GM12878 (cell line): Measurements from ENCODE around the gene STK38. TPM values are rescaled to one million over a fixed set of nuclear protein-coding genes. Genes with fewer than 3 reads are reported as not detected.
A peak's percentile ranks its signal among the peaks of the same experiment; 100 is the strongest.

ENCODE experiments used
- BACH1 ChIP-seq: fragments of 450-650 bp; IDR thresholded peaks from 2 replicates; pipeline ENCODE4 v1.6.1; 2017; ENCODE audit warnings: mild to moderate bottlenecking, borderline replicate concordance
- BCL3 ChIP-seq: IDR thresholded peaks from 2 replicates; pipeline ENCODE4 v1.6.1; 2011; ENCODE audit warnings: borderline replicate concordance, low read depth, mild to moderate bottlenecking, moderate library complexity, low read length; ENCODE audit not compliant: insufficient read depth, poor library complexity, severe bottlenecking
- CBX3 ChIP-seq: fragments of 200-600 bp; sonication (generic); IDR thresholded peaks from 2 replicates; pipeline ENCODE4 v1.6.1; 2016; ENCODE audit warnings: low read depth, borderline replicate concordance
- CTCF ChIP-seq, 3 experiments: IDR thresholded peaks in 2 of 3; conservative IDR thresholded peaks in 1 of 3; 2 replicates each; pipeline ENCODE4 v1.5.1; 2011; ENCODE audit warnings: low read depth in 3 of 3, low read length in 3 of 3, mild to moderate bottlenecking in 3 of 3, control low read depth in 2 of 3, moderate library complexity in 2 of 3, inconsistent platforms in 1 of 3, mixed read lengths in 1 of 3; ENCODE audit not compliant: control insufficient read depth in 2 of 3, insufficient read depth in 1 of 3; ENCODE audit errors: extremely low read depth in 1 of 3
- IKZF1 ChIP-seq: fragments of 450-650 bp; conservative IDR thresholded peaks from 2 replicates; pipeline ENCODE4 v1.6.1; 2017; ENCODE audit warnings: antibody characterized with exemption, mild to moderate bottlenecking
- MYB ChIP-seq: fragments of 150-350 bp; IDR thresholded peaks from 2 replicates; pipeline ENCODE4 v1.6.1; 2014; ENCODE audit warnings: mild to moderate bottlenecking, low read depth, low read length, borderline replicate concordance
- NFYB ChIP-seq: IDR thresholded peaks from 2 replicates; pipeline ENCODE4 v1.6.1; 2011; ENCODE audit warnings: low read depth, mild to moderate bottlenecking, low read length, improper control_type of control experiment, moderate library complexity; ENCODE audit not compliant: insufficient read depth
- NR2C2 ChIP-seq: IDR thresholded peaks from 2 replicates; pipeline ENCODE4 v1.6.1; 2011; ENCODE audit warnings: borderline replicate concordance, low read depth; ENCODE audit not compliant: control insufficient read depth, insufficient read length
- NRF1 ChIP-seq: conservative IDR thresholded peaks from 2 replicates; pipeline ENCODE4 v1.6.1; 2011; ENCODE audit warnings: mild to moderate bottlenecking, low read depth, low read length, improper control_type of control experiment
- PBX3 ChIP-seq: IDR thresholded peaks from 2 replicates; pipeline ENCODE4 v1.6.1; 2011; ENCODE audit warnings: mild to moderate bottlenecking, low read depth, low read length, moderate library complexity; ENCODE audit not compliant: insufficient replicate concordance
- PML ChIP-seq: IDR thresholded peaks from 2 replicates; pipeline ENCODE4 v1.6.1; 2012; ENCODE audit warnings: low read length, inconsistent platforms
- POU2F2 ChIP-seq: IDR thresholded peaks from 3 replicates; pipeline ENCODE4 v1.6.1; 2011; ENCODE audit warnings: low read depth, mild to moderate bottlenecking, low read length, borderline replicate concordance
- RAD21 ChIP-seq: IDR thresholded peaks from 2 replicates; pipeline ENCODE4 v1.6.1; 2011; ENCODE audit warnings: mild to moderate bottlenecking, low read depth, low read length, moderate library complexity; ENCODE audit not compliant: insufficient read depth
- RELB ChIP-seq: fragments of 450-650 bp; IDR thresholded peaks from 2 replicates; pipeline ENCODE4 v1.6.1; 2017; ENCODE audit warnings: low read depth, mild to moderate bottlenecking, moderate library complexity
- SIN3A ChIP-seq: IDR thresholded peaks from 2 replicates; pipeline ENCODE4 v1.6.1; 2012; ENCODE audit warnings: low read depth, low read length, improper control_type of control experiment
- SP1 ChIP-seq: IDR thresholded peaks from one replicate; pipeline ENCODE4 v1.6.1; 2011; ENCODE audit warnings: low read depth, low read length
- TARDBP ChIP-seq: IDR thresholded peaks from 2 replicates; pipeline ENCODE4 v1.6.1; 2016; ENCODE audit warnings: borderline replicate concordance
- TCF12 ChIP-seq: IDR thresholded peaks from 2 replicates; pipeline ENCODE4 v1.6.1; 2011; ENCODE audit warnings: low read depth, mild to moderate bottlenecking, low read length
- TCF3 ChIP-seq: IDR thresholded peaks from 2 replicates; pipeline ENCODE4 v1.6.1; 2012; ENCODE audit warnings: low read depth, mild to moderate bottlenecking, low read length, borderline replicate concordance; ENCODE audit not compliant: insufficient read depth
- YY1 ChIP-seq: IDR thresholded peaks from 2 replicates; pipeline ENCODE4 v1.6.1; 2011; ENCODE audit warnings: low read depth, mild to moderate bottlenecking, low read length
- ZSCAN29 ChIP-seq: fragments of 450-650 bp; IDR thresholded peaks from 2 replicates; pipeline ENCODE4 v1.6.1; 2017; ENCODE audit warnings: mild to moderate bottlenecking, moderate library complexity
- polyA plus RNA-seq, 11 experiments: library from polyadenylated mRNA; depleted of rRNA in 4 of 11; unstranded in 6 of 11; stranded (reverse) in 5 of 11; fragments of >200 nt; fragmentation: Nextera tagmentation in 4 of 11; fragmentation: Illumina TruSeq in 1 of 11; extraction: Ambion mirVana in 4 of 11; extraction: Trizol in 1 of 11; gene quantifications; 1 replicate in 1 of 11; 2 replicates in 10 of 11; pipeline versions ENCODE4 v1.2.1 to v1.2.3, GENCODE V29; 2011 to 2016; ENCODE audit warnings: inconsistent platforms in 2 of 11, missing spikeins in 2 of 11, low read depth in 1 of 11
- total RNA-seq, 4 experiments: library from RNA; depleted of rRNA in 3 of 4; stranded (reverse); fragments of >200 nt in 3 of 4; fragmentation: Illumina TruSeq in 1 of 4; extraction: Trizol in 1 of 4; gene quantifications; 2 replicates each; pipeline versions ENCODE4 v1.2.1 to v1.2.3, GENCODE V29; 2013 to 2021

Gene STK38
- total and polyA plus RNA-seq, 10 of the 15 experiments (the other 5 are each of a cell fraction or from before 2014, with no cell fraction given), result 4.1 to 18.7 (median 13.6) TPM

- 0 out of 2 replicates have a peak, but pooled peaks have one; percentile 2 for TF ChIP-seq TCF12
- TF ChIP-seq YY1, result 0 out of 2 replicates have a peak, but pooled peaks have one; percentile 5
- TF ChIP-seq PML, result peak; percentile 83; the same call in 1 of the 2 replicates
- TF ChIP-seq ZSCAN29, result no peak
- peak; percentile 81 for TF ChIP-seq IKZF1
- peak; percentile 14; the same call in 1 of the 2 replicates for TF ChIP-seq RAD21
- TF ChIP-seq NR2C2, result no peak
- TF ChIP-seq MYB, result 0 out of 2 replicates have a peak, but pooled peaks have one; percentile 38
- TF ChIP-seq NRF1, result peak; percentile 66
- TF ChIP-seq SIN3A, result 0 out of 2 replicates have a peak, but pooled peaks have one; percentile 30
- TF ChIP-seq BCL3, result no peak
- peak; percentile 58; the same call in 1 of the 2 replicates for TF ChIP-seq BACH1
- TF ChIP-seq SP1, result peak; percentile 14
- no peak for TF ChIP-seq TARDBP
- no peak for TF ChIP-seq CBX3
- peak; percentile 32; the same call in 1 of the 2 replicates for TF ChIP-seq TCF3
- TF ChIP-seq RELB, result peak; percentile 51
- TF ChIP-seq CTCF (IDR thresholded peaks at IDR 0.05 in 2 of 3, conservative IDR thresholded peaks at IDR 0.05 in 1 of 3; ENCODE audit: control insufficient read depth in 2 of 3, extremely low read depth in 1 of 3, insufficient read depth in 1 of 3, low read depth in 3 of 3, low read length in 3 of 3), result peak; percentile 10 to 39 (median 35); a peak in 3 of 6 replicates
- TF ChIP-seq NFYB, result no peak
- peak; percentile 68; the same call in 2 of the 3 replicates for TF ChIP-seq POU2F2
- TF ChIP-seq PBX3, result no peak
These were observed at the start of gene STK38 (continued) for GRCh38 chr6:36546920-36547645.
